GM12891 (cell line): ENCODE measurements around the gene LRRC8B.

Source experiments
- POLR2A ChIP-seq: IDR thresholded peaks from 2 replicates; pipeline ENCODE4 v1.6.1; 2011; ENCODE audit warnings: low read depth, low read length, control low read depth
- SPI1 ChIP-seq: IDR thresholded peaks from 2 replicates; pipeline ENCODE4 v1.6.1; 2011; ENCODE audit warnings: low read depth, low read length, control low read depth

GRCh38 chr1:89602871-89603404, 78.3 kb downstream of the LRRC8B start:
- TF ChIP-seq SPI1 (no peak), POLR2A (no peak)
